Melanocyte of skin (primary cell): Measurements from ENCODE around the gene OR10G7. TPM values are rescaled to one million over a fixed set of nuclear protein-coding genes. Genes with fewer than 3 reads are reported as not detected.

Experiments
- total RNA-seq, 2 donors: library from RNA; depleted of rRNA; stranded (reverse); fragments of >200 nt; gene quantifications; 2 replicates each; pipeline ENCODE4 v1.2.3, GENCODE V29; 2012

OR10G7 gene, protein sequence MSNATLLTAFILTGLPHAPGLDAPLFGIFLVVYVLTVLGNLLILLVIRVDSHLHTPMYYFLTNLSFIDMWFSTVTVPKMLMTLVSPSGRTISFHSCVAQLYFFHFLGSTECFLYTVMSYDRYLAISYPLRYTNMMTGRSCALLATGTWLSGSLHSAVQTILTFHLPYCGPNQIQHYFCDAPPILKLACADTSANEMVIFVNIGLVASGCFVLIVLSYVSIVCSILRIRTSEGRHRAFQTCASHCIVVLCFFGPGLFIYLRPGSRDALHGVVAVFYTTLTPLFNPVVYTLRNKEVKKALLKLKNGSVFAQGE
- total RNA-seq = not detected

DNA sequence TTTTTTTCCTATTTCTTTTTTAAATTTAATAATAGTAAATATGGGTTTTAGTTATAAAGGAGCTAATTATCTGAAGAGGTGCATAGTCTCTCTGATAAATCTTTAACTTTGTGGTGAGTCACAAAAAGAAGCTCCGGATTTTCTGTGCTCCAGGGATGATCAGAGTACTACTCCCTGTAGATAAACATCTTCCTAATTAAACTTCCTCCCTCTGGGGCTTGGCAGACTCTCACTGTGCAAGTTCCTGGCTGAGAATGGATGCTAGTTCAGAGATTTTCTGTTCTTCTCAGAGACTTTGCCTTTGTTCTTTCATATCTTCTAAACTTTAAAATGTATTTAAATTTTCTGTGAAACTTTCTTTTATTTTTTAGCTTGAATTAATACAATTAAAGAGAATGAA lies at the start of gene OR10G7:
Gene OR10G7 (minus strand): TSS at position 72 of the 400 bp plus-strand sequence. CDS start 2,324 bp downstream, outside the sequence.

DNA sequence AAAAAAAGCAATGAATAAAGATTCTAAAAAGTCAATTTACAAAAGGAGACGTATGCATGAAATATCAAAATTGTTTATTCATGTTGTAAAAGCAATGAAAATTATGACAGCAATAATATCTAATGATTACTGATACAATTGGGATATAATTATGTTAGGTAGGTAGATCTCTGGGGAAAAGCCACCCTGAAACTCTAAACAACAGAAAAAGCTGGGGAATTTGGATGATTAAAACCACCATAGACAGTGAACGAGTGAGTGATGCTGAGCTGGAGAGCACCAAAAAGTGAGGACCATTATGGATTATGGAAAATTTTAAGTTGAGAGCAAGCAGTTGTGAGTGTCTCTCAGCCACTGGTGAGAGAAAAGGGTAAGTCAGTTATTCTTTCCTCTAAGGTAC lies 14.6 kb downstream of the OR10G7 start, which contains the start of gene OR10G8:
Gene OR10G8 (plus strand): TSS at position 301 of the 400 bp plus-strand sequence. CDS start 2,825 bp downstream, outside the sequence.

DNA sequence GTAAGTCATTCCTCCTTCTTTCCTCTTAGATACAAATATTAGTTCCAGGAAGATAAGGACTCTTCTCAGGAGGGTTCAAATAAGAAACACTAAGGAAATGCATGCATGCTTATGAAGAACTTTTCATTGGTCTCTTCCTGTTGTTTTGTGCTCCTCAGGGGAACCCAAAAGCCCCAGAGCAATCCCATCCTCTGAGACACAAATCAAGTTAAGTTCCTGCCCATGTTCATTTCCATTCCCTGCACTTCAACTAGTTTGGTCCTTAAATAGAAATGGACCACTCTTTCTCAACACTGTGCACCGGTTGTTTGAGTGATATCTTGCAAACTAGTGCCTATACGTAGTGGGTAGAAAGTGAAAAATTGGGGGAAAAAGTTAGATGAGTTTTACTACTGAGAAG lies 28.4 kb downstream of the OR10G7 start, which contains the start of gene OR10G4:
Gene OR10G4 (plus strand): TSS at position 301 of the 400 bp plus-strand sequence. CDS start 2,578 bp downstream, outside the sequence.

DNA sequence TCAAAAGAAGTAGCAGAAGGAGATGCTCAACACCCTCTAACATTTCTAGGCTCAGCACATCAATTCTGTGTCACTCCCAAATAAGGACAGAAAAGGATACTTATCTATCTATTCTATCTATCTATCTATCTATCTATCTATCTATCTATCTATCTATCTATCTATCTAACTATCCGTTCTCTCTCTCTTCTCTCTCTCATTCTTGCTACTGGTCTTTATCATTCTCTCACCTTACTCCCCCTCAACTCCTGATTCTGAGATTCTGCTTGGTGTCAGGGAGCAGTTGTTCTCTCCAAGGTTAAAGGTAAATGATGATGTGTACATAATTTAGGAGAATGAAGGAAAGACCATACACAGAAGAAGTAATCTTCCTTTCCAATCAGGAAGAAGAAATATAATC lies 46.0 kb downstream of the OR10G7 start, which contains the start of gene OR10G6:
Gene OR10G6 (minus strand): TSS at position 43 of the 400 bp plus-strand sequence. CDS start 0 bp downstream, at position 43.

Other genes starting within 250 kb of the OR10G7 start
- gene OR6M1, start 235.0 kb downstream of the OR10G7 start, total RNA-seq = not detected
- not detected for gene TMEM225, start 155.7 kb downstream of the OR10G7 start, total RNA-seq
- gene OR8D4, start 139.2 kb downstream of the OR10G7 start, total RNA-seq = not detected
- not detected for gene OR4D5, start 101.7 kb downstream of the OR10G7 start, total RNA-seq
- not detected for gene OR6T1, start 97.5 kb downstream of the OR10G7 start, total RNA-seq
- not detected for gene OR10S1, start 63.5 kb downstream of the OR10G7 start, total RNA-seq
- gene OR10G6, start 46.2 kb downstream of the OR10G7 start, total RNA-seq = not detected
- gene OR10G4, start 28.3 kb downstream of the OR10G7 start, total RNA-seq = not detected
- gene OR10G9, start 18.3 kb downstream of the OR10G7 start, total RNA-seq = not detected
- not detected for gene OR10G8, start 14.5 kb downstream of the OR10G7 start, total RNA-seq
- gene VWA5A, start 74.1 kb upstream of the OR10G7 start, total RNA-seq = 1 to 10 TPM; 8.6 to 9.3 TPM
- not detected for gene OR10D3, start 142.0 kb upstream of the OR10G7 start, total RNA-seq
- under 1 TPM in 1 of 2 donors, not detected in 1; under 0.01 TPM for gene OR8G1, start 199.8 kb upstream of the OR10G7 start, total RNA-seq
- gene OR8G5, start 215.1 kb upstream of the OR10G7 start, total RNA-seq = not detected